ENCODE measurements around the gene NFIC. TPM values are rescaled to one million over a fixed set of nuclear protein-coding genes. Genes with fewer than 3 reads are reported as not detected.
A peak's percentile ranks its signal among the peaks of the same experiment; 100 is the strongest.
"Not testable (repeated sequence)": the region's sequence is repeated elsewhere in the genome, so short reads cannot be mapped to it uniquely, and the experiment has no call there.

NFIC gene
- total RNA-seq, 4 donors from 2014 or later, result 125 to 285 (median 155) TPM

GRCh38 chr19:3348042-3348441 lies 18.3 kb upstream of the NFIC start:
- no peak for TF ChIP-seq POLR2AphosphoS5 (IDR thresholded peaks at IDR 0.05)
- no peak for TF ChIP-seq POLR2A (IDR thresholded peaks at IDR 0.05)
- TF ChIP-seq CTCF (IDR thresholded peaks at IDR 0.05), result no peak
- TF ChIP-seq EP300 (IDR thresholded peaks at IDR 0.05), result no peak
- Histone ChIP-seq H3K36me3 (no peaks in the 10 kb centered on the region), H3K9me3 (no peaks in the 10 kb centered on the region), H3K4me1 (peaks cover 4 to 77% (median 33%) of the 10 kb centered on the region in 3 donors), H3K27me3 (no peaks in the 10 kb centered on the region), H3K27ac (peak overlapping the region; percentile 86 to 94 (median 92)), H3K4me3 (no peak overlapping the region)
- WGBS, 2 donors (ENCODE audit: low coverage in 1 of 2), result 83 to 87% methylated on average over 1 to 3 of the region's 11 CpGs
- no peak for ATAC-seq

- H3K27ac ChIP-seq, result peak overlapping the region; percentile 86 to 94 (median 92)
- not testable (repeated sequence) for H3K4me3 ChIP-seq, H3K27me3 ChIP-seq, ATAC-seq, H3K36me3 ChIP-seq, H3K9me3 ChIP-seq
- H3K4me1 ChIP-seq, result peaks cover 4 to 72% (median 29%) of the 10 kb centered on the region in 3 donors
- WGBS, 2 donors (ENCODE audit: low coverage in 1 of 2), result 91 to 94% methylated on average over 7 to 10 of the region's 11 CpGs
Measured at GRCh38 chr19:3348469-3348868, 17.9 kb upstream of the NFIC start.

- Histone ChIP-seq H3K36me3 (no peaks in the 10 kb centered on the region), H3K4me3 (no peak overlapping the region), H3K9me3 (peaks cover 0 to 7% (median 0%) of the 10 kb centered on the region in 3 donors), H3K4me1 (peaks cover 4 to 56% (median 21%) of the 10 kb centered on the region in 3 donors), H3K27ac (peak overlapping the region; percentile 74 to 94 (median 87)), H3K27me3 (no peaks in the 10 kb centered on the region)
- no peak for TF ChIP-seq POLR2A (IDR thresholded peaks at IDR 0.05)
- no peak for TF ChIP-seq EP300 (IDR thresholded peaks at IDR 0.05)
- peak; percentile 88 for TF ChIP-seq POLR2AphosphoS5 (IDR thresholded peaks at IDR 0.05)
- TF ChIP-seq CTCF (IDR thresholded peaks at IDR 0.05), result peak in 2 of 4 experiments; percentile 22 to 25
- peak; percentile 77 for ATAC-seq
- 32 to 58% methylated on average over 5 to 9 of the region's 9 CpGs for WGBS, 2 donors (ENCODE audit: low coverage in 1 of 2)
Measured at GRCh38 chr19:3350014-3350663, 16.2 kb upstream of the NFIC start.

GRCh38 chr19:3351702-3352447 lies 14.5 kb upstream of the NFIC start:
- H3K4me1 ChIP-seq, result peaks cover 0 to 40% (median 11%) of the 10 kb centered on the region in 3 donors
- peak overlapping the region in 2 of 4 donors; percentile 93 to 94 for H3K27ac ChIP-seq
- no peaks in the 10 kb centered on the region for H3K36me3 ChIP-seq
- no peak overlapping the region for H3K4me3 ChIP-seq
- H3K9me3 ChIP-seq, result peaks cover 0 to 8% (median 0%) of the 10 kb centered on the region in 3 donors
- no peak for TF ChIP-seq CTCF (IDR thresholded peaks at IDR 0.05)
- TF ChIP-seq EP300 (IDR thresholded peaks at IDR 0.05), result no peak
- no peak for TF ChIP-seq POLR2AphosphoS5 (IDR thresholded peaks at IDR 0.05)
- TF ChIP-seq POLR2A (IDR thresholded peaks at IDR 0.05), result no peak
- 79 to 81% methylated on average over 6 to 7 of the region's 8 CpGs for WGBS, 2 donors (ENCODE audit: low coverage in 1 of 2)
- ATAC-seq, result no peak
- no peaks in the 10 kb centered on the region for H3K27me3 ChIP-seq

- Histone ChIP-seq H3K4me3 (no peak overlapping the region), H3K4me1 (peaks cover 0 to 41% (median 16%) of the 10 kb centered on the region in 3 donors), H3K9me3 (peaks cover 0 to 8% (median 0%) of the 10 kb centered on the region in 3 donors), H3K27me3 (no peaks in the 10 kb centered on the region), H3K27ac (peak overlapping the region in 2 of 4 donors; percentile 32 to 93), H3K36me3 (no peaks in the 10 kb centered on the region)
- no peak for ATAC-seq
- 45% methylated on average over 4 of the region's 5 CpGs; no CpG with 5 or more reads in 1 of the 2 donors for WGBS, 2 donors (ENCODE audit: low coverage in 1 of 2)
- no peak for TF ChIP-seq EP300 (IDR thresholded peaks at IDR 0.05)
- no peak for TF ChIP-seq POLR2A (IDR thresholded peaks at IDR 0.05)
- no peak for TF ChIP-seq CTCF (IDR thresholded peaks at IDR 0.05)
- TF ChIP-seq POLR2AphosphoS5 (IDR thresholded peaks at IDR 0.05), result no peak
Measured at GRCh38 chr19:3353493-3353892, 12.9 kb upstream of the NFIC start.

Data from gastroesophageal sphincter (tissue), 4 donors.